Naive B cell (primary cell): ENCODE measurements around the gene TTC23. TPM values are rescaled to one million over a fixed set of nuclear protein-coding genes. Genes with fewer than 3 reads are reported as not detected.

ENCODE experiments used
- polyA plus RNA-seq, 6 donors: library from polyadenylated mRNA; unstranded; fragments of 300-500 nt; fragmentation: Illumina TruSeq; gene quantifications; one replicate each; pipeline ENCODE4 v1.2.3, GENCODE V29; 2021; ENCODE audit warnings: low read depth in 6 of 6

TTC23 gene
- polyA plus RNA-seq, 6 donors from 2014 or later = 0.58 to 1.1 (median 0.96) TPM; not detected in 3

Other genes with a start within 250 kb of the TTC23 start
- gene PGPEP1L, start 241.8 kb downstream of the TTC23 start, polyA plus RNA-seq = not detected
- not detected for gene SYNM, start 144.5 kb downstream of the TTC23 start, polyA plus RNA-seq
- gene LRRC28, start 1.9 kb upstream of the TTC23 start, polyA plus RNA-seq = 10 to 100 TPM; 20.9 to 41.9 (median 26.9) TPM